Retinal pigment epithelial cell (primary cell): ENCODE data around the gene ALLC.

Experiments
- DNase-seq: peaks from one replicate; pipeline ENCODE4 v3.0.0-alpha.2; 2010; ENCODE audit warnings: low read depth
- H3K4me3 ChIP-seq: 2 replicates; pipeline ENCODE4 v1.5.1; 2011; ENCODE audit warnings: mild to moderate bottlenecking, low read length, control low read depth, moderate library complexity
- CTCF ChIP-seq: conservative IDR thresholded peaks from 2 replicates; pipeline ENCODE4 v1.5.1; 2011; ENCODE audit warnings: low read depth, low read length, control low read depth, inconsistent platforms

Gene ALLC

GRCh38 chr2:3628241-3628679 lies 29.7 kb upstream of the ALLC start:
- TF ChIP-seq CTCF, result no peak

GRCh38 chr2:3628800-3629199 lies 29.2 kb upstream of the ALLC start:
- H3K4me3 ChIP-seq, result no peak overlapping the region
- no peak for DNase-seq
- peak; percentile 31 for TF ChIP-seq CTCF

More at GRCh38 chr2:3628241-3628679, 29.7 kb upstream of the ALLC start:
- DNase-seq, result no peak
- H3K4me3 ChIP-seq, result no peak overlapping the region

- H3K4me3 ChIP-seq, result no peak overlapping the region
- no peak for TF ChIP-seq CTCF
- DNase-seq, result no peak
Measured at GRCh38 chr2:3630631-3631030, 27.4 kb upstream of the ALLC start.

GRCh38 chr2:3631161-3631850 lies 26.7 kb upstream of the ALLC start:
- TF ChIP-seq CTCF, result no peak
- no peak for DNase-seq
- H3K4me3 ChIP-seq, result no peak overlapping the region

- DNase-seq, result no peak
- no peak for TF ChIP-seq CTCF
- H3K4me3 ChIP-seq, result no peak overlapping the region
Measured at GRCh38 chr2:3631851-3632659, 25.9 kb upstream of the ALLC start.

DNA sequence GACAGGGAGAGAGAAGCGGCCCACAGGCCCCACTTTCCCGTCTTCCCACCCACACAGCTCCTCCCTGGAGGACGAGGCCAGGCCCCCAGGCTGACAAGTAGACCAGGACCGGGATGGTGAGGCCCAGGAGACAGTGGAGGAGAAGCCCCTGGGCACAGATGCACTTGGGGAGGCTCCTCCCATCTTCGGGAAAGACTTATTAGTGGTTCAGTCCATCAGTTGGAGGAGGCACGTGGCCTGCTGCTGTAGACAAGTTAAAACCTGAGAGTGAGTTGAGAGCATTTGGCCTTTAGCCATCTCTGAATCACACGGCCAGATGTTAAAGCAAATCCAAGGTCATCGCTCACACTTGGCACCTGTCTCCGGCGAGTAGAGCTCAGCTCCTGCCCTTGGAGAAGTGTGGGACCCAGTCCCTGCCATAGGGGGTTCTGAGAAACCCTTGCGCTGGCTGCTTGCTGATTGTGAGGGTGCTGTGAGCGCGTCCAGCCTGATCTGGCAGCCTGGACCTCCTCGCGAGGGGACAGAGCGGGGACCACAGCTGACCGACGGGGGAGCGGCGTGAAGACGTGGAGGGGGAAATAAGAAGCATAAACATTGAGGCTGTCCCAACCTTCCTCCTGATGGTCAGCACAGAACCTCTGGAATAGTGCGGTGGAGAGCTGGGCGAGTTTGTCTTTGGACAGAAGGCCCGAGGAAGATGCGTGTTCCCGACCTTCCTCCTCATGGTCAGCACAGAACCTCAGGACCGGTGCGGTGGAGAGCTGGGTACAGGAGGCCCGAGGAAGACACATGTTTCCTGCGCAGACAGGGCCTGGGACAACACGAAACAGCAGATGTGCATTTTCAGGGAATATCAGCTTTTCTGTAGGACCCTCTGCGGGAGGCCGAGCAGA lies 24.7 kb upstream of the ALLC start:
- H3K4me3 ChIP-seq, result no peak overlapping the region
- no peak for DNase-seq
- no peak for TF ChIP-seq CTCF
